ENCODE data around the gene TRABD2B. TPM values are rescaled to one million over a fixed set of nuclear protein-coding genes. Genes with fewer than 3 reads are reported as not detected.

Gene TRABD2B
- total RNA-seq, 1 donor from 2014 or later = 0.92 TPM

GRCh38 chr1:48038270-48038767 lies 41.1 kb upstream of the TRABD2B start:
- Histone ChIP-seq H3K4me3 (ENCODE audit: low read depth, low read length) (no peak overlapping the region), H3K36me3 (ENCODE audit: control insufficient read depth, insufficient read depth, low read length) (no peaks in the 10 kb centered on the region), H3K27me3 (ENCODE audit: control insufficient read depth, insufficient read depth, low read length) (no peaks in the 10 kb centered on the region)
- no peak for TF ChIP-seq CTCF (IDR thresholded peaks at IDR 0.05; ENCODE audit: insufficient read depth, low read length, poor library complexity, severe bottlenecking)
- DNase-seq (ENCODE audit: low read depth) = no peak

- no peaks in the 10 kb centered on the region for H3K36me3 ChIP-seq (ENCODE audit: control insufficient read depth, insufficient read depth, low read length)
- no peak overlapping the region for H3K4me3 ChIP-seq (ENCODE audit: low read depth, low read length)
- TF ChIP-seq CTCF (IDR thresholded peaks at IDR 0.05; ENCODE audit: insufficient read depth, low read length, poor library complexity, severe bottlenecking) = no peak
- DNase-seq (ENCODE audit: low read depth) = peak; percentile 97
- no peaks in the 10 kb centered on the region for H3K27me3 ChIP-seq (ENCODE audit: control insufficient read depth, insufficient read depth, low read length)
Observed at GRCh38 chr1:48036710-48037355, 39.6 kb upstream of the TRABD2B start.

- no peak for TF ChIP-seq CTCF (IDR thresholded peaks at IDR 0.05; ENCODE audit: insufficient read depth, low read length, poor library complexity, severe bottlenecking)
- Histone ChIP-seq H3K36me3 (ENCODE audit: control insufficient read depth, insufficient read depth, low read length) (no peaks in the 10 kb centered on the region), H3K27me3 (ENCODE audit: control insufficient read depth, insufficient read depth, low read length) (no peaks in the 10 kb centered on the region), H3K4me3 (ENCODE audit: low read depth, low read length) (no peak overlapping the region)
- no peak for DNase-seq (ENCODE audit: low read depth)
Observed at GRCh38 chr1:48035371-48036141, 38.4 kb upstream of the TRABD2B start.

- DNase-seq (ENCODE audit: low read depth) = no peak
- Histone ChIP-seq H3K4me3 (ENCODE audit: low read depth, low read length) (no peak overlapping the region), H3K27me3 (ENCODE audit: control insufficient read depth, insufficient read depth, low read length) (no peaks in the 10 kb centered on the region), H3K36me3 (ENCODE audit: control insufficient read depth, insufficient read depth, low read length) (no peaks in the 10 kb centered on the region)
- no peak for TF ChIP-seq CTCF (IDR thresholded peaks at IDR 0.05; ENCODE audit: insufficient read depth, low read length, poor library complexity, severe bottlenecking)
Observed at GRCh38 chr1:48033495-48034045, 36.4 kb upstream of the TRABD2B start.

- TF ChIP-seq CTCF (IDR thresholded peaks at IDR 0.05; ENCODE audit: insufficient read depth, low read length, poor library complexity, severe bottlenecking) = no peak
- no peak for DNase-seq (ENCODE audit: low read depth)
Observed at GRCh38 chr1:48031676-48032075, 34.5 kb upstream of the TRABD2B start.

More at GRCh38 chr1:48031676-48032075, 34.5 kb upstream of the TRABD2B start:
- Histone ChIP-seq H3K4me3 (ENCODE audit: low read depth, low read length) (no peak overlapping the region), H3K27me3 (ENCODE audit: control insufficient read depth, insufficient read depth, low read length) (no peaks in the 10 kb centered on the region), H3K36me3 (ENCODE audit: control insufficient read depth, insufficient read depth, low read length) (no peaks in the 10 kb centered on the region)

Data from kidney epithelial cell (primary cell).